Frontal cortex (tissue), 4 donors: ENCODE measurements around the gene SLC16A6. TPM values are rescaled to one million over a fixed set of nuclear protein-coding genes. Genes with fewer than 3 reads are reported as not detected.
A peak's percentile ranks its signal among the peaks of the same experiment; 100 is the strongest.
"Not testable (repeated sequence)": the region's sequence is repeated elsewhere in the genome, so short reads cannot be mapped to it uniquely, and the experiment has no call there.

Experiments
- DNase-seq, 2 donors: peaks; one replicate each; pipeline ENCODE4 v3.0.0; 2012; ENCODE audit warnings: low spot score in 2 of 2
- FAIRE-seq: peaks from 2 replicates; lab custom pipeline; 2012; peaks lifted over from hg19 to GRCh38; lab: Jason Lieb, UNC
- total RNA-seq: library from RNA; depleted of rRNA; stranded (reverse); fragments of >200 nt; gene quantifications from one replicate; pipeline ENCODE4 v1.2.3, GENCODE V29; 2014
- donor health status: control.
- donor health status: control.
- donor health status: control.

The SLC16A6 gene
- total RNA-seq, 1 donor from 2014 or later: 1.2 TPM

GRCh38 chr17:68255731-68256538 is 35.0 kb downstream of the SLC16A6 start:
- DNase-seq (no peak), FAIRE-seq (no peak)

- FAIRE-seq (no peak), DNase-seq (no peak)
These were observed 35.8 kb downstream of the SLC16A6 start for GRCh38 chr17:68255151-68255550.

- not testable (repeated sequence) for DNase-seq, FAIRE-seq
These were observed 37.5 kb downstream of the SLC16A6 start for GRCh38 chr17:68253426-68253825.

- FAIRE-seq: no peak
These were observed 41.6 kb downstream of the SLC16A6 start for GRCh38 chr17:68249354-68249765.

GRCh38 chr17:68248891-68249290 is 42.0 kb downstream of the SLC16A6 start:
- DNase-seq: no peak
- no peak for FAIRE-seq

More at GRCh38 chr17:68249354-68249765, 41.6 kb downstream of the SLC16A6 start:
- DNase-seq: no peak

GRCh38 chr17:68248199-68248825 is 42.6 kb downstream of the SLC16A6 start:
- DNase-seq (no peak), FAIRE-seq (no peak)

GRCh38 chr17:68247445-68248198 is 43.3 kb downstream of the SLC16A6 start, which contains the start of gene AMZ2:
AMZ2 (plus strand) TSS chr17:68248043; CDS start chr17:68250188, 2,145 bp downstream.
- DNase-seq (peak; percentile 89 to 93), FAIRE-seq (no peak)

- FAIRE-seq: no peak
These were observed 44.5 kb downstream of the SLC16A6 start for GRCh38 chr17:68246271-68247028.

GRCh38 chr17:68239632-68240366 is 51.1 kb downstream of the SLC16A6 start:
- no peak for FAIRE-seq
- no peak for DNase-seq

More at GRCh38 chr17:68246271-68247028, 44.5 kb downstream of the SLC16A6 start:
- DNase-seq: no peak

- no peak for DNase-seq
- FAIRE-seq: no peak
These were observed 52.1 kb downstream of the SLC16A6 start for GRCh38 chr17:68238871-68239253.

- FAIRE-seq (no peak), DNase-seq (no peak)
These were observed 52.6 kb downstream of the SLC16A6 start for GRCh38 chr17:68238164-68238870.

- not testable (repeated sequence) for DNase-seq
These were observed 53.4 kb downstream of the SLC16A6 start for GRCh38 chr17:68237369-68238163.

GRCh38 chr17:68235336-68235791 is 55.6 kb downstream of the SLC16A6 start:
- DNase-seq: not testable (repeated sequence)

More at GRCh38 chr17:68237369-68238163, 53.4 kb downstream of the SLC16A6 start:
- FAIRE-seq: not testable (repeated sequence)

GRCh38 chr17:68234726-68235335 is 56.1 kb downstream of the SLC16A6 start:
- FAIRE-seq, DNase-seq: not testable (repeated sequence)

More at GRCh38 chr17:68235336-68235791, 55.6 kb downstream of the SLC16A6 start:
- FAIRE-seq: not testable (repeated sequence)

GRCh38 chr17:68232741-68233140 is 58.2 kb downstream of the SLC16A6 start:
- not testable (repeated sequence) for FAIRE-seq, DNase-seq

GRCh38 chr17:68231541-68231940 is 59.4 kb downstream of the SLC16A6 start:
- no peak for FAIRE-seq
- no peak for DNase-seq

GRCh38 chr17:68231131-68231530 is 59.8 kb downstream of the SLC16A6 start:
- not testable (repeated sequence) for FAIRE-seq, DNase-seq
